ENCODE results near the gene INTS15. TPM values are rescaled to one million over a fixed set of nuclear protein-coding genes. Genes with fewer than 3 reads are reported as not detected.
A peak's percentile ranks its signal among the peaks of the same experiment; 100 is the strongest.
"Not testable (repeated sequence)": the region's sequence is repeated elsewhere in the genome, so short reads cannot be mapped to it uniquely, and the experiment has no call there.

INTS15 gene
- total RNA-seq, 1 experiment from 2014 or later = 38.6 TPM

DNA sequence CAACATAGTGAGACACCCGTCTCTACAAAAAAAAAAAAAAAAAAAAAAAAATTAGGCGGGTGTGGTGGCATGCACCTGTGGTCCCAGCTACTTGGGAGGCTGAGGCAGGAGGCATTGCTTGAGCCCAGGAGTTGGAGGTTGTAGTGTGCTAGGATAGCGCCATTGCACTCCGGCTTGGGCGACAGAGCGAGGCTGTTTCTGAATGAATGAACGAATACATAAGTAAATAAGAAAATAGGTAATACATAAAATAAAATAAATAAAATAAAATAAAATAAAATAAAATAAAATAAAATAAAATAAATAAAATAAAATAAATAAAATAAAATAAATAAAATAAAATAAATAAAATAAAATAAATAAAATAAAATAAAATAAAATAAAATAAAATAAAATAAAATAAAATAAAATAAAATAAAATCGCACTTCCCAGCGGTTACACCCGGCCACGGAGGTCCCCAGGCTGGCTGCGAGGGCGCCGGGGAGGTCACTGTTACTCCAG lies 12.9 kb upstream of the INTS15 start:
- DNase-seq (ENCODE audit: low spot score) = not testable (repeated sequence)

DNA sequence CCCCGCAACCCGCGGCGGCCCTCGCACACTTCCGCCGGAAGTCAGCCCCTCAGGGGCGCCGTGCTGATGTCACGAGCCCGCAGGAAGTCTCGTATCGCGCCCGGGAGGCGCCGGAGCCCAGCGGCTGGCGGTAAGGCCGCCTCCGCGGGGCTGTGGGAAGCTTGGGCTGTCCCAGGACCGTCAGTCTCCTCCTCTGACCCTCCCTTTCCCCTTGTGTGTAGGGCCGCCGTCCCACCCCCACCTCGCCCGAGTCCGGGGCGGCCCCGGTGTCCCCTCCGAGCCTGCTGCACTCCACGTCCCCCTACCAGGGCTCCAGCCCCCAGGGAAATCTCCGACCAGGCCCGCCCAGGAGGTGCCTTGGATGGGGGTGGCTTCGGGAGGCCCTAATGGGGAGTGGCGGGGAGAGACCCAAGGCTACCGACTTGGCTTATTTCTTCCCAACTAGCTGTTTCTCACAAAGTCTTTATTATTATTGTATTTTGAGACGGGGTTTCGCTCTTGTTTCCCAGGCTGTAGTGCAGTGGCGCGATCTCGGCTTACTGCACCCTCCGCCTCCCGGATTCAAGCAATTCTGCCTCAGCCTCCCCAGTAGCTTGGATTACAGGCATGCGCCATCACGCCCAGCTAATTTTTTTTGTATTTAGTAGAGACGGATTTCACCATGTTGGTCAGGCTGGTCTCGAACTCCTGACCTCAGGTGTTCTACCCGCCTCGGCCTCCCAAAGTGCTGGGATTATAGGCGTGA lies 12.3 kb upstream of the INTS15 start, which contains the start of gene ZDHHC4:
Gene ZDHHC4 (plus strand): TSS at position 86 of the 745 bp plus-strand sequence. CDS start 3,108 bp downstream, outside the sequence.
- peak; percentile 95 for DNase-seq (ENCODE audit: low spot score)

DNA sequence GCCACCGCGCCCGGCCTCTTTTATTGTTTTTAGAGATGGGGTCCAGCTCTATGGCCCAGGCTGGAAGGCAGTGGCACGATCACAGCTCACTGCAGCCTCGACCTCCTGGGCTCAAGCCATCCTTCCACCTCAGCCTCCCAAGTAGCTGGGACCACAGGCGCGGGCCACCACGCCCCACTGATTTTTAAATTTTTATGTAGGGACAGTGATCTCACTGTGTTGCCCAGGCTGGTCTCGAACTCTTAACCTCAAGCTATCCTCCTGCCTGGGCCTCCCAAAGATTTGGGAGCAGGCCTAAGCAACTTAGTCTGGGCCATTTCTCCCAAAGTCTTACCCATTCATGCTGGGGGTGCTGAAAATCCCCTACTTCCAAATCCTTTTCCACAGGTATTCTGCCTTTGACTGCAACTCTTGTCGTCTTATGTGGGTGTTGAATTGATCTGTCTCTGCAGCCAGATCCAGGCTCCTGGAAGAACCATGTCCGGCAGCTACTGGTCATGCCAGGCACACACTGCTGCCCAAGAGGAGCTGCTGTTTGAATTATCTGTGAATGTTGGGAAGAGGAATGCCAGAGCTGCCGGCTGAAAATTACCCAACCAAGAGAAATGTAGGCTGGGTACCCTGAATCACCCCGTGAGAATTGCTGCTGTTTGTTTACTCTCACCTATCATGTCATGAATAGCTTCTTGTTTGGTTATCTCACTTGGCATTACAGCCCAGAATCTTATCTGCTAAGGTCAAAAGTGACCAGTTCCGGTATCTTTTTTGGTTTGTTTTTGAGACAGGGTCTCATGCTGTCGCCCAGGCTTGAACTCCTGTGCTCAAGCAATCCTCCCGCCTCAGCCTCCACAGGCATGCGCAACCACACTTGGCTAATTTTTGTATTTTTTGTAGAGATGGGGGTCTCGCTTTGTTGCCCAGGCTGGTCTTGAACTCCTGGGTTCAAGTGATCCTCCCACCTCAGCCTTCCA lies 11.4 kb upstream of the INTS15 start:
- no peak for DNase-seq (ENCODE audit: low spot score)

DNA sequence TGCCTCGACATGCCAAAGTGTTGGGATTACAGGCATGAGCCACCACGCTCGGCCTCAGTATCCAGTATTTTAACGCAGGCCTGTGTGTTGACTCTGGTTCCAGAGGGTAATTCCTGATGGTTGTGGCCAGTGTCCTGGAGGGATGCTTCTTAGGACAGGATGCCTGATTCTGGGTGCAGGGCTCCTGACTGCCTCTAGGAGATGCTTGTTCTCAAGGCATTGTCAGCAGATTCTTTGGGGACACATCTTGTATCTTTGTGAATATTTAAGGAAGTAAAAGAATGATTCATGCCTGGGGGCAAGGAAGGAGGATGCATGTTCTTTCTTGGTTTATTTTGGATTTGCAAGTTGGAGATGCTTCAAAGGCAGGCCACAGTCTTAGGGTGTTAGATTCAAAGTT lies 10.4 kb upstream of the INTS15 start:
- DNase-seq (ENCODE audit: low spot score) = no peak

DNA sequence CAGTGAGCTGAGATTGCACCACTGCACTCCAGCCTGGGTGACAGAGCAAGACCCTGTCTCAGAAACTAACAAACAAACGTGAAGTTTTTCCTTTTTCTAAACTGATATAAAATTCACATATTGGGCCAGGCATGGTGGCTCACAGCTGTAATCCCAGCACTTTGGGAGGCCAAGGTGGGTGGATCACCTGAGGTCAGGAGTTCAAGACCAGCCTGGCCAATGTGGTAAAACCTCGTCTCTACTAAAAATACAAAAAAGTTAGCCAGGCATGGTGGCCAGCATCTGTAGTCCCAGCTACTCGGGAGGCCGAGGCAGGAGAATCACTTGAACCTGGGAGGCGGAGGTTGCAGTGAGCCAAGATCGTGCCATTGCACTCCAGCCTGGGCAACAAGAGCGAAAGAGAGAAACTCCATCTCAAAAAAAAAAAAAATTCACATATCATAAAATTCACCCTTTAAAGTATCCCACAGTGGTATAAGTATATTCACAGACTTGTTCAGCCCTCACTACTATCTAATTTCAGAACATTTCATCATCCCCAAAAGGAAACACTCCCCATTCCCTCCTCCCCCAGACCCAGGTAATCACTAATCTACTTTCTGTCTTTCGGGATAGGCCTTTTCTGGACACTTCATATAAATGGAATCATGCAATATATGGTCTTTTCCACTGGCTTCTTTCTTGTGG lies 3.9 kb upstream of the INTS15 start:
- not testable (repeated sequence) for DNase-seq (ENCODE audit: low spot score)

DNA sequence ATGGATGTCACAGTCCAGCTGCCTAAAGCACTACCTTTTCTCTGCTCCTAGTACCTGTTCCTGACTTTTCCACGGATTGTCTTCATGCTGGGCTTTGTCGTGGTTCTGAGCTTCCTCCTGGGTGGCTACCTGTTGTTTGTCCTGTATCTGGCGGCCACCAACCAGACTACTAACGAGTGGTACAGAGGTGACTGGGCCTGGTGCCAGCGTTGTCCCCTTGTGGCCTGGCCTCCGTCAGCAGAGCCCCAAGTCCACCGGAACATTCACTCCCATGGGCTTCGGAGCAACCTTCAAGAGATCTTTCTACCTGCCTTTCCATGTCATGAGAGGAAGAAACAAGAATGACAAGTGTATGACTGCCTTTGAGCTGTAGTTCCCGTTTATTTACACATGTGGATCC lies 1.3 kb upstream of the INTS15 start:
- DNase-seq (ENCODE audit: low spot score) = no peak

DNA sequence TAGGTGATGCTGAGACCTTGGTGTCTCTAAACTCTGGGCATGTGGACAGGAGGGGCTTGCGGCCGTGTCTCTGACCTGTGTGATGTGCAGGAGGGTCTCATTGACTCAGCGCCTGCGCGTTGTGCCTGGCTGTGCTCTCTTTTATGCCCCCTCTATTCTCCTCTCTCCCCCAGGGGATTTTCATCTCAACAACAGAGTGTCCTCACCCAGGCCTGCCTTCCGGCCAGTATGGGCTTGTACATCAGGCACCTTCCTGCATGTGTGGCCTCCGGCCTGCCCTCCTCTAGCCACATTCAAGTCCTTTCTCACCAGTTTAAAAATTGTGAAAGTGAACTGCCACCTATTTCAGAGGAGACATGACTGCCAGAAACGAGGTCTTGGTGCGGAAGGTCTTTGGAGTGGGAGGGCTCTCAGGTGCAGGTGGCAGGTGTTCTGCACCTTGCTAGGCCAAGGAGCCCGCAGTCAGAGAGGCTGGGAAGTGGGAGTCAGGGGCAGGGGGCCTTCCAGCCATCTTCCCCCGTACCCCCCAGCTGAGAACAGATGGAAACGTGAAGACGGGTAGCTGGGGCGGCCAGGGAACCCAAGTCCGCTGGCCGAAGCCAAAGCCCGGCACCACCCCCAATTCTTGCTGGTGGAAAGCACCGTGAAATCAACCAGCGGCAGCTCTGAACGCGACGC lies 531 bp upstream of the INTS15 start:
- DNase-seq (ENCODE audit: low spot score) = no peak

DNA sequence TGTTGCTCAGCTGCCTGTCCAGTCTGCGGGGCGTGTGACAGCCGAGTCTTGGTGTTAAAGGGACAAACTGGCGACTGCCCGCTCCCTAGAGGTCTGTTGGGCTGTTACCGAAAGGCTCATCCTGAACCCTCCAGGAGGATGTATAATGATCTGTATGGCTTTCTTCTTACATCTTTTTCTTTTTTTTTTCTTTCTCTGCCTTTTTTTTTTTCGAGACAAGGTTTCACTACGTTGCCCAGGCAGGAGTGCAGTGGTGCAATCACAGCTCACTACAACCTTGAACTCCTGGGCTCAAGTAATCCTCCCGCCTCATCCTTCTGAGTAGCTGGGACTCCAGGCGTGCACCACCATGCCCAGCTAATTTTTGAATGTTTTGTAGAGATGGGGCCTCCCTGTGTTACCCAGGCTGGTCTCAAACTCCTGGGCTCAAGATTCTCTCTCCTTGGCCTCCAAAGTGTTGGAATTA lies 857 bp downstream of the INTS15 start:
- DNase-seq (ENCODE audit: low spot score) = no peak

DNA sequence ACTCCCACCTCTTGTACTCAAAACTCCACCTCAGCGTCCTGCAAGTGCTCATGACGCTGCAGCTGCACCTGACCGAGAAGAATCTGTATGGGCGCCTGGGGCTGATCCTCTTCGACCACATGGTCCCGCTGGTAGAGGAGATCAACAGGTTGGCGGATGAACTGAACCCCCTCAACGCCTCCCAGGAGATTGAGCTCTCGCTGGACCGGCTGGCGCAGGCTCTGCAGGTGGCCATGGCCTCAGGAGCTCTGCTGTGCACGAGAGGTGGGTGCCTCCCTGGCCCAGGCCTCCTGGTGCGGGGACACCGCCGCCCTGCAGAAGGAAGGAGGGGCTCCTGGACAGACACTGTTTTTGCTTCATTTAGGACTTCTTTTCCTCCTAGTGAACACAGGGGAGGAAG lies 10.3 kb downstream of the INTS15 start:
- no peak for DNase-seq (ENCODE audit: low spot score)

DNA sequence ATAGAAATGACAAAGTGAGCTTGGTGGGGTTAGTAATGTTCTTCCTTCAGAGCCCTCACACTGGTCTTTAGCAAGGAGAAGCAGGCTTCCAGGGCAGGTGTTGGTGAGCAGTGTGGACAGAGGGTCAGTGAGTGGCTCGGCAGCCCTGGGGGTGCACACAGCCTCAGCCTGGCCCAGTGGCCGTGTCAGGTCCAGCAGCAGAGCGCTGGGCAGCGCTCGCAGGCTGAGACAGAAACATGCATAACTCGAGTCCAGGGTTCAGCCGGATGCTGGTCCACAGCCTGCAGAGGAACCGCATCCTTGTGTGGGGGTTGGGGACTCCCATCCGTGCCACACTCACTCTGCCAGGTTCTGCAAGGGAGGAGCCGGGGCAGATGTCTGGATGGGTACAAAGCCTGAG lies 14.6 kb downstream of the INTS15 start:
- DNase-seq (ENCODE audit: low spot score) = no peak

DNA sequence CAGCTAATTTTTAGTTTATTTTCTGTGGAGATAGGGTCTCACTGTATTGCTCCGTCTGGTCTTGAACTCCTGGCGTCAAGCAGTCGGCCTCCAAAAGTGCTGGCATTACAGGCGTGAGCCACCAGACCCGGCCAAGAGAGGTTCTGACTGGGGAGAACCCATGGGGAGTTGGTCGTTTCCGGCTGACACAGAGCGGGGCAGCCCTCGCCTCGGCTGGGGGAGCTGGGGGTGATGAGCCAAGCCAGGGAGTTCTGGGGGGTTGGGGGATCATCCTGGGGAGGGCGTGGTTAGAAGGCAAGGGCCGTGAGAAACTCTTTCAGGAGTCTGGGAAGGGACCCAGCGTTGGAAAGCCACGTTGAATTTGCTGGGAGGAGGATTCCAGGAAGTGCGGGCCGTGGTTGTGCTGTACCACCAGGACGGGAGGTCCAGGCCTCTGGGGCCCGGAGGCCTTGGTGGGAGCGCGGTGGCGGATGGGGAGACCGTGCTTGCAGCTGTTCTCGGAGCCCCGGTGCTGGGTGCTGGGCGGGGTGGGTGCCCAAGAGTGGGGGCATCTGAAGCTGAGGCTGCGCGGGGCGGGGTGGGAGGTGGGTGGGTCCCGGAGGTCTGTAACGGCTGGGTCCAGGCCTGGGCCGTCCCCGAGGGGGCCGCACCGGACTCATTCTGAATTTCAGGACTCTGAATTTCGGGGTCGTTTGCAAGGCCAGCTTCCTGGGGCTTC lies 17.2 kb downstream of the INTS15 start:
- DNase-seq (ENCODE audit: low spot score) = no peak

DNA sequence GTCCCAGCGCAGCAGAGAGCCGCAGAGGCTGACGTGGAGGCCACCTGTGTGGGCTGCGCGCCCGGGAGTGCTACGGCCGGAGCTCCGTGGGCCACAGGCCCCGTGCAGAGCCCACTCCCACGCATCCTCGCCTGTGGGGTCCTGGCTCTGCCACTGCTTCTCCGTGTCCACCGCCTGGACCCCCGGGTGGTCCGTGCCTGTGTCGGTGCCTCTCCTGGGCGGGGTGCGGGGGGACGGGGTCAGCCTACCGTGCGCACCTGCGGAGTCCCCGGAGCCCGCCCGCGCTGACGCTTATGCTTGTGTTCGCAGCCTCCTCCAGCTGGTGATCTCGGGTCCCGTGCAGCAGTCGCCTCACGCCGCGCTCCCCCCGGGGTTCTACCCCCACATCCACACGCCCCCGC lies 17.8 kb downstream of the INTS15 start:
- DNase-seq (ENCODE audit: low spot score) = no peak

DNA sequence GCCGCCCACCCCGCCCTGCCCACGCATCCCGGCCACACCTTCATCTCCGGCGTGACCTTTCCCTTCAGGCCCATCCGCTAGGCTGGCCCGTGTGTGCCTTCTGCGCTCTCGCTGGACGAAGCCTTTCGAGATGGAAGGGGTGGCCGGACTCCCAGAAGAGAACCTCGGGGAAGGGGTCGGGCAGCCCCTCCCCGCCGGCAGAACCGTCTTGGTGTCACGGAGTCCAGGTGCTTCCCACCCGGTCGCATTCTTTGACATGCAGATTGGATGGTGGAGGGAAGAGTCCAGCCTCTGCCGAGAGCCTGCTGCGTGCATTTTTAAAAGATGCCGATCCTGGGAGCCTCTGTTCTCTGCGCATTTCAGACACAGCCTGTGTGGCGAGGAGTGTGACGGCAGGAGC lies 18.3 kb downstream of the INTS15 start:
- no peak for DNase-seq (ENCODE audit: low spot score)

DNA sequence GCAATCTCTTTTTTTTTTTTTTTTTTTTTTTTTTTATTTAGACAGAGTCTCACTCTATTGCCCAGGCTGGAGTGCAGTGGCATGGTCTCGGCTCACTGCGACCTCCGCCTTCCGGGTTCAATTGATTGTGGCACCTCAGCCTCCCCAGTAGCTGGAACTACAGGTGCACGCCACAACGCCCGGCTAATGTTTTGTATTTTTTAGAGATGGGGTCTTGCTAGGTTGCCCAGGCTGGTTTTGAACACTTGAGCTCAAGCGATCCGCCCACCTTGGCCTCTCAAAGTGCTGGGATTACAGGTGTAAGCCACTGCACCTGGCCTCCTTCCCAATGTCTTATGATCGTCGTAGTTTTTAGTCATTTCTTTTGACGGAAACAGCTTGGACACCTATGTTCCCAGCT lies 19.0 kb downstream of the INTS15 start:
- no peak for DNase-seq (ENCODE audit: low spot score)

DNA sequence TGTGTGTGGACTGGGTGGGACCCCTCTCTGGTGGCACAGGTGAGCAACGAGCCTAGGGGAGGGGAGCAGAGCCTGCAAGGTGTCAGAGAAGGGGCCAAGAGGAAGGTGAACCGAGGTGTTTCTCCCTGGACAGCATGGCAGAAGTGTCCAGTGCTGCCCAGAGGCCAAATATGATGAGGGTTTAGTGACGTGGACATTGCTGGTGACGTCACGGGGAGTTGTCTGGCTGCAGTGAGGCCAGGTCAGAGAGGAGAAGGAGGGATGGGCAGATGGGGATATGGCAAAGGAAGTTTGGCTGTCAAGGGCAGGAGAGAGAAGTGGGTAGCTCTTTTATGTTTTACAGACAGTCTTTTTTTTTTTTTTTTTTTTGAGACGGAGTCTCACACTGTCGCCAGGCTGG lies 23.0 kb downstream of the INTS15 start:
- no peak for DNase-seq (ENCODE audit: low spot score)

DNA sequence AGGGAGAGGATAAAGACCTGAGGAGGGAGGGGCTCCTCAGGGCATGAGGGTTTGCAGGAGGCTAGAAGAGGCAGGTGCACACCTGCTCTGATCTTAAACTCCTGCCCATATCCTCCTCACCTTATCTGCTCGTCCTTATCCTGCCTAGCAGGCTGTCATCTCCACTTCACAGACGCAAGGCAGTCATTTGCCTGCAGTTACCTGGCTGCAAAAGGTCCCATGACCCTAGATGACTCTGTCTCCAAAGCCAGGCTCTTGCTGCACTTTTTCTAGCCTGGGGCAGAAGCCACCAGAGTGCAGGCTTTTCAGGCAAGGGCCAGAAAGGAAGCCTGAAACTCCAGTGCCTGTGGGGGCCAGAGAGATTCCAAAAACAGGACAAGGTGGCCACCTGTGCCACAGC lies 23.9 kb downstream of the INTS15 start:
- no peak for DNase-seq (ENCODE audit: low spot score)

DNA sequence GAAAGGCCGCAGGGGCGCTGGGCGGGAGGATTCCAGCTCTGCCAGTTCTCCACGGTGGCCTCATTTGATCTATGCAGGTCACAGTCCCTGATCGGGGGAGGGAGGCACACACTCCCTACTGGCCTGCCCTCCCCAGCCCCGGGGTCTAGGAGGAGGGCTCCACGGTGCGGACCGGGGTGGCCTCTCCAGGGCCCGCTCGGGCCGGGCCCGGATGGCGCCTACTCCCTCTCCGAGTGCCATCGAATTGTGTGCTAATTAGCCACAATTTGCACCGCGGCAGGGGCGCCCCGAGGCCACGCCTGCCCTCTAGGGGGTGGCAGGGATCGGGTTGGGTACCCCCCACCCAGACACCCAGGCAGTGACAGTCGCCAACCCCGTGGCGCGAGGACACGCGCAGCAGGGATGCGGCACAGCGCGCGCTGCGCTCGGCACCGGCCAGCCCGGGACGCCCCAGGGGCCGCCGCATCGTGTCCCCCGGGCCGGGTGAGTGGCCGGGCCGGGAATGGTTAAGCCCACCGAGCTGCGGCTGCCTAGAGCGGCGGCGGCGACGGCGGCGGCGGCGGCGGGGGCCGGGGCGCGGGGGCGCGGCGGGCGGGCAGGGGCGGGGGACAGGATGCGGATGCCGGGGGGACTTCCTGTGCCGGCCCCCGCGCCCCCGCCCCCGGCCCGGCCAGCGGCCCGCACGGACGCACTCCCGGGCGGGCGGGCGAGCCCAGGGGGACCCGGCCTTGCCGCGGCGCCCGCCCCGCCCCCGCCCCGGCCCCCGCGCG lies 25.3 kb downstream of the INTS15 start, which contains the start of gene ZNF853:
Gene ZNF853 (plus strand): TSS at position 658 of the 770 bp plus-strand sequence. CDS start 565 bp downstream, outside the sequence.
- DNase-seq (ENCODE audit: low spot score) = no peak

DNA sequence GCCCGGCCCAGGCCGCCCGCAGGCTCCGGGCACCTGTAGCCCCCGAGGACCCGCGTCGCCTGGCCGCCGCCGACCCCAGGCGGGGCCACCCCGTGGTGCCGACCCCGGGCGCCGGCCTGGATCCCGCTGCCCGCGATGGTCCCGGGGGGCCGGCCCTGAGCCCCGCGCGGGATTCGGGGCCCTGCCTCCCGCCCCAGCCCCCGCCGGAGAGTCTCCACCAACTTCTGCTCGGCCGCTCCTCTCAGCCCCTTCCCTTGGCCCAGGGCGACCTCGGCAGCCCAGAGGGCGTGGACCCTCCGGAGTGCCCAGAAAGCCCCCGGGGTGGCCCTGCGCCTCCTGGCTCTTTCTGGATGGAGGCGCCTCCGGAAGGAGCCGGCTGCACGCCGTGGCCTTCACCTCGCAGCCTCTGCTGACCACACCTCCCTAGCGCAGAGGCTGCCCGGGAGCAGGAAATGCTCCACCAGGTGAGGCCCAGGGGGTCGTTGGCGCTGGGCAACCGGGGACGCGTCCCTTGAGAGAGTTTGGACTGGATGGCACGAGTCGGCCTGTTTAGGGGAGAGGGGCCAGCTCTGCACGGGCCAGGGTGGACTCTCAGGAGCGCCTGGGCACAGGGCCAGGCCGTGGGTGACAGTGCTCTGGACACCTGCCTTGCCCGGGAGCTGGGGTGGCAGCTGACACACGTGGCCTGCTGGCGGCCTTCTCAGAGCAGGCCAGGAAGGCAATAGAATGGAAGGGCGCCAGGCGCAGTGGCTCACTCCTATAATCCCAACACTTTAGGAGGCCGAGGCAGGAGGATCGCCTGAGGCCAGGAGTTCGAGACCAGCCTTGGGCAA lies 26.1 kb downstream of the INTS15 start:
- DNase-seq (ENCODE audit: low spot score) = no peak

Data from H4 (cell line).